SK-N-SH (cell line): ENCODE measurements around the gene FMN2. TPM values are rescaled to one million over a fixed set of nuclear protein-coding genes. Genes with fewer than 3 reads are reported as not detected.

Experiments
- CTCF ChIA-PET: fragments of 300-600, 350-600 bp; formaldehyde crosslinking; extraction: SDS; loops from one replicate; lab custom pipeline; 2021; lab: Yijun Ruan, JAX
- POLR2A ChIA-PET: fragments of 350-600 bp; sonication (Branson Sonifier 250); formaldehyde crosslinking; extraction: SDS; loops from one replicate; lab custom pipeline; 2020; ENCODE audit warnings: antibody characterized with exemption, inconsistent platforms; lab: Yijun Ruan, JAX
- DNase-seq: peaks from one replicate; pipeline ENCODE4 v3.0.0; 2012
- H2AFZ ChIP-seq: fragments of 200-600 bp; sonication (generic); 2 replicates; pipeline ENCODE4 v1.8.1; 2016; ENCODE audit warnings: antibody characterized with exemption, mild to moderate bottlenecking, low read depth
- H3F3A ChIP-seq: fragments of 200-600 bp; sonication (generic); replicated peaks from 2 replicates; pipeline ENCODE3; 2016; ENCODE audit warnings: antibody characterized with exemption, mild to moderate bottlenecking; ENCODE audit not compliant: insufficient read depth
- H3K27ac ChIP-seq, 2 experiments: fragments of 200-500 bp in 1 of 2; fragments of 200-600 bp in 1 of 2; sonication (Bioruptor generic) in 1 of 2; sonication (generic), shearing (Covaris generic) in 1 of 2; 2 replicates each; pipeline versions ENCODE4 v1.5.1 to v1.6.1; 2014 to 2016; ENCODE audit warnings: low read depth in 2 of 2, inconsistent platforms in 1 of 2, low read length in 1 of 2, mild to moderate bottlenecking in 1 of 2, mixed read lengths in 1 of 2
- H3K27me3 ChIP-seq: fragments of 200-600 bp; sonication (generic), shearing (Covaris generic); 2 replicates; pipeline ENCODE4 v1.6.1; 2016; ENCODE audit warnings: mixed run types; ENCODE audit not compliant: insufficient read depth
- H3K36me3 ChIP-seq, 2 experiments: fragments of 200-500 bp in 1 of 2; fragments of 200-600 bp in 1 of 2; sonication (Bioruptor generic) in 1 of 2; sonication (generic) in 1 of 2; replicated peaks in 1 of 2; 2 replicates each; pipeline versions ENCODE3 to v1.5.1; 2014 to 2016; ENCODE audit warnings: low read length in 1 of 2, mild to moderate bottlenecking in 1 of 2; ENCODE audit not compliant: insufficient read depth in 2 of 2, control insufficient read depth in 1 of 2
- H3K4me1 ChIP-seq, 2 experiments: fragments of 200-500 bp in 1 of 2; fragments of 200-600 bp in 1 of 2; sonication (Bioruptor generic) in 1 of 2; sonication (generic), shearing (Covaris generic) in 1 of 2; 2 replicates each; pipeline versions ENCODE4 v1.5.1 to v1.6.1; 2014 to 2016; ENCODE audit warnings: low read depth in 1 of 2, low read length in 1 of 2, mixed run types in 1 of 2; ENCODE audit not compliant: insufficient read depth in 2 of 2, control insufficient read depth in 1 of 2
- H3K4me2 ChIP-seq: fragments of 200-600 bp; sonication (generic), shearing (Covaris generic); 2 replicates; pipeline ENCODE4 v1.6.1; 2017; ENCODE audit warnings: mixed run types
- H3K4me3 ChIP-seq, 2 experiments: fragments of 200-500 bp in 1 of 2; fragments of 200-600 bp in 1 of 2; sonication (Bioruptor generic) in 1 of 2; sonication (generic), shearing (Covaris generic) in 1 of 2; 2 replicates each; pipeline versions ENCODE4 v1.5.1 to v1.8.1; 2014 to 2016; ENCODE audit warnings: low read depth in 2 of 2, inconsistent platforms in 1 of 2, low read length in 1 of 2, mild to moderate bottlenecking in 1 of 2, mixed read lengths in 1 of 2, moderate library complexity in 1 of 2
- H3K79me2 ChIP-seq: fragments of 200-600 bp; sonication (generic); 2 replicates; pipeline ENCODE4 v1.8.1; 2017; ENCODE audit warnings: mild to moderate bottlenecking; ENCODE audit not compliant: insufficient read depth
- H3K9ac ChIP-seq: fragments of 200-600 bp; sonication (generic); 2 replicates; pipeline ENCODE4 v1.6.1; 2017; ENCODE audit warnings: mixed run types
- H3K9me2 ChIP-seq: fragments of 200-600 bp; sonication (generic); 2 replicates; pipeline ENCODE4 v1.6.1; 2017; ENCODE audit warnings: mixed run types
- H3K9me3 ChIP-seq: fragments of 200-600 bp; sonication (generic); 2 replicates; pipeline ENCODE4 v1.6.1; 2017; ENCODE audit warnings: mixed run types, mild to moderate bottlenecking, moderate library complexity
- H4K20me1 ChIP-seq: fragments of 200-600 bp; sonication (generic); 2 replicates; pipeline ENCODE4 v1.6.1; 2017; ENCODE audit warnings: mild to moderate bottlenecking, mixed run types; ENCODE audit not compliant: insufficient read depth
- CHD2 ChIP-seq: fragments of 150-350 bp; IDR thresholded peaks from 2 replicates; pipeline ENCODE4 v1.6.1; 2018; ENCODE audit warnings: low read length; ENCODE audit not compliant: partially characterized antibody
- ELF1 ChIP-seq: IDR thresholded peaks from 2 replicates; pipeline ENCODE4 v1.4.0; 2012
- EP300 ChIP-seq, 2 experiments: IDR thresholded peaks; 2 replicates each; pipeline versions ENCODE4 v1.4.0 to v1.6.1; 2012; ENCODE audit warnings: borderline replicate concordance in 1 of 2, low read depth in 1 of 2, low read length in 1 of 2
- EZH2phosphoT487 ChIP-seq: fragments of 200-600 bp; sonication (generic); IDR thresholded peaks from 2 replicates; pipeline ENCODE4 v1.6.1; 2017; ENCODE audit warnings: low read depth, mixed run types, mild to moderate bottlenecking, antibody characterized with exemption, moderate library complexity, borderline replicate concordance
- MEF2A ChIP-seq: IDR thresholded peaks from 2 replicates; pipeline ENCODE4 v1.4.0; 2012; ENCODE audit warnings: low read depth, borderline replicate concordance
- NRF1 ChIP-seq: IDR thresholded peaks from 2 replicates; pipeline ENCODE4 v1.6.1; 2012; ENCODE audit warnings: low read depth, mild to moderate bottlenecking, low read length
- POLR2AphosphoS5 ChIP-seq: IDR thresholded peaks from 2 replicates; pipeline ENCODE4 v1.6.1; 2012; ENCODE audit warnings: low read depth, low read length
- RFX5 ChIP-seq: IDR thresholded peaks from 2 replicates; pipeline ENCODE4 v1.6.1; 2012; ENCODE audit warnings: mild to moderate bottlenecking, improper control_type of control experiment, low read length
- RXRA ChIP-seq: IDR thresholded peaks from 2 replicates; pipeline ENCODE4 v1.4.0; 2012; ENCODE audit warnings: low read depth, mild to moderate bottlenecking, borderline replicate concordance
- SIN3A ChIP-seq: IDR thresholded peaks from 2 replicates; pipeline ENCODE4 v1.6.1; 2012; ENCODE audit warnings: low read depth, mild to moderate bottlenecking, low read length, moderate library complexity, borderline replicate concordance
- TCF12 ChIP-seq: IDR thresholded peaks from 2 replicates; pipeline ENCODE4 v1.4.0; 2012
- TEAD4 ChIP-seq: IDR thresholded peaks from 2 replicates; pipeline ENCODE4 v1.4.0; 2012; ENCODE audit warnings: mild to moderate bottlenecking, borderline replicate concordance; ENCODE audit not compliant: insufficient read depth
- USF1 ChIP-seq: IDR thresholded peaks from 2 replicates; pipeline ENCODE4 v1.4.0; 2012; ENCODE audit warnings: low read depth, borderline replicate concordance
- YY1 ChIP-seq: IDR thresholded peaks from 2 replicates; pipeline ENCODE4 v1.4.0; 2012; ENCODE audit warnings: low read depth, mild to moderate bottlenecking
- ZBTB33 ChIP-seq: IDR thresholded peaks from 2 replicates; pipeline ENCODE4 v1.4.0; 2012; ENCODE audit warnings: low read depth, borderline replicate concordance
- WGBS: methylation state at CpG from one replicate; pipeline ENCODE4 v1.1.6; 2017; ENCODE audit warnings: low lambda C conversion rate; 5-methylcytosine and 5-hydroxymethylcytosine counted together
- polyA plus RNA-seq, 3 experiments: library from polyadenylated mRNA; depleted of rRNA; stranded (reverse); fragments of >200 nt; gene quantifications; 2 replicates each; pipeline ENCODE4 v1.2.3, GENCODE V29; 2012

FMN2 gene
- polyA plus RNA-seq, 1 of the 3 experiments (the other 2 are of a cell fraction), result 7.2 TPM

- H3K79me2 ChIP-seq, result peaks cover 11% of the 10 kb centered on the region
- no peaks in the 10 kb centered on the region for H3K27me3 ChIP-seq
- 91% methylated on average over 12 of the region's 12 CpGs for WGBS
- H2AFZ ChIP-seq, result no peak overlapping the region
- DNase-seq, result no peak
- H3K9me2 ChIP-seq, result no peaks in the 10 kb centered on the region
- no peaks in the 10 kb centered on the region for H3K9me3 ChIP-seq
- ChIA-PET POLR2A (no interaction called here), CTCF (no interaction called here)
- H3K36me3 ChIP-seq, result peaks cover 8 to 75% of the 10 kb centered on the region in 2 experiments
- TF ChIP-seq SIN3A, result no peak
- no peak for TF ChIP-seq MEF2A
- TF ChIP-seq TEAD4, result no peak
- no peak for TF ChIP-seq CHD2
- no peak for TF ChIP-seq POLR2AphosphoS5
- TF ChIP-seq EP300 (IDR thresholded peaks at IDR 0.05; ENCODE audit: borderline replicate concordance in 1 of 2, low read depth in 1 of 2, low read length in 1 of 2), result no peak
- no peak for TF ChIP-seq RFX5
- TF ChIP-seq YY1, result no peak
- TF ChIP-seq ELF1, result no peak
- no peak for TF ChIP-seq RXRA
- no peak for TF ChIP-seq EZH2phosphoT487
- TF ChIP-seq NRF1, result no peak
- H3K27ac ChIP-seq, result no peak overlapping the region
- H3K4me1 ChIP-seq, result no peaks in the 10 kb centered on the region; a peak in 1 of 4 replicates
- no peak overlapping the region for H3K9ac ChIP-seq
- H3K4me2 ChIP-seq, result no peak overlapping the region
- H3K4me3 ChIP-seq, result no peak overlapping the region
- H3F3A ChIP-seq, result peaks cover 13% of the 10 kb centered on the region
- H4K20me1 ChIP-seq, result no peaks in the 10 kb centered on the region
These were observed 314.1 kb downstream of the FMN2 start for GRCh38 chr1:240405751-240406150.

- Histone ChIP-seq H2AFZ (no peak overlapping the region), H4K20me1 (no peaks in the 10 kb centered on the region), H3K27me3 (no peaks in the 10 kb centered on the region), H3K4me2 (no peak overlapping the region), H3K9ac (no peak overlapping the region), H3K79me2 (peaks cover 16% of the 10 kb centered on the region), H3K4me1 (no peaks in the 10 kb centered on the region), H3F3A (peaks cover 11% of the 10 kb centered on the region), H3K4me3 (no peak overlapping the region), H3K9me2 (no peaks in the 10 kb centered on the region), H3K27ac (no peak overlapping the region), H3K36me3 (peaks cover 8 to 72% of the 10 kb centered on the region in 2 experiments), H3K9me3 (no peaks in the 10 kb centered on the region)
- WGBS, result 96% methylated on average over 5 of the region's 5 CpGs
- TF ChIP-seq RFX5 (no peak), YY1 (no peak), ZBTB33 (no peak), TCF12 (no peak), USF1 (no peak), TEAD4 (no peak), EP300 (IDR thresholded peaks at IDR 0.05; ENCODE audit: borderline replicate concordance in 1 of 2, low read depth in 1 of 2, low read length in 1 of 2) (no peak)
- POLR2A ChIA-PET, result no interaction called here
- DNase-seq, result no peak
- CTCF ChIA-PET, result no interaction called here
These were observed 315.7 kb downstream of the FMN2 start for GRCh38 chr1:240407407-240407806.
